WI38 (cell line): ENCODE measurements around the gene CIC.

ENCODE experiments used
- H3K4me3 ChIP-seq: 2 replicates; pipeline ENCODE4 v1.5.1; 2011; ENCODE audit warnings: low read depth, mild to moderate bottlenecking, control low read depth, low read length
- CTCF ChIP-seq: IDR thresholded peaks from 2 replicates; pipeline ENCODE4 v1.5.1; 2012; ENCODE audit warnings: low read depth, mild to moderate bottlenecking, control low read depth, low read length

Gene CIC

DNA sequence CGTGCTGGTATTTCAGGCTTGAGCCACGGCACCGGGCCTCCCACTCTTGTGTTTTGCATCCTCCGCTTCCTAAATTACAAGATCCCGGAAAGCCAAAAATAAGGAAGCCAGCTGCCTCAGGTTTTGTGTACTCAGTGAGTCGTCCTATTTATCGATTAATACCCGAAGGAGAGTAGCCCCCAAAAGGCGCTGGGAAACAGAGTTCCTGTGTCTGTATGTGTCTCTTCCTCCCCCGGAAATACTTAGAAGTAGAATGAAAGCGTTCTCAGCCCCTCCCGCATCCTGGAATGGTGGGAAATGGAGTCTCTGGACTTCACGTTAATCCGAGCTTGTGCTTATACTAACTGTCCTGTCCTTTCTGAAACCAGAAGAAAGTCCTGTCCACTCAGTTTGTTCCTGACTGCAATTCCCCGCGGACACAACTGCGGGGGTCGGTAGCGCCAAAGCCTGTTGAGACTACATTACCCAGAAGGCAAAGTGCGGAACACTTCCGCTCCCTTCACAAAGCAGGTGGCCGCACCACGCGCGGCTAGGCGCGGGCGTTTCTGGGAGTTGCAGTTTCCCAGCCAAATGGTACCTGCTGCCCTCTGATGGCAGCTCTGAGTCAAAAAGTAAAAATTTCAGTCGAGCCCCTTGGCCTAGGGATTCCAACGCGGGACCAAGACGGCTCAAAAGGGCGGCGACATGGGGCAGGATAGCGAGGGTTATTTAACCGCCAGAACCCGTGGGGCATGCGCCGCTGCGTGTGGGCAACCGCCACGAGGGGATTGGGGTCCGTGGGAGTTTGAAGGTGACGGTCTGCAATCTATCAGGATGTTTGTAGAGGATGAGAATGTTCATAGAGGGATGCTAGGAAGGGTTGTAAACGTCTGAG lies 24.5 kb upstream of the CIC start:
- TF ChIP-seq CTCF = 0 out of 2 replicates have a peak, but pooled peaks have one; percentile 29
- peak overlapping the region; percentile 88 for H3K4me3 ChIP-seq

- no peak for TF ChIP-seq CTCF
- no peak overlapping the region for H3K4me3 ChIP-seq
Observed at GRCh38 chr19:42245231-42245630, 23.8 kb upstream of the CIC start.

- peak; percentile 61 for TF ChIP-seq CTCF
- no peak overlapping the region for H3K4me3 ChIP-seq
Observed at GRCh38 chr19:42246143-42246921, 22.7 kb upstream of the CIC start.

- no peak overlapping the region for H3K4me3 ChIP-seq
- no peak for TF ChIP-seq CTCF
Observed at GRCh38 chr19:42246922-42247639, 22.0 kb upstream of the CIC start.

- no peak for TF ChIP-seq CTCF
- H3K4me3 ChIP-seq = no peak overlapping the region
Observed at GRCh38 chr19:42247640-42248199, 21.3 kb upstream of the CIC start.

DNA sequence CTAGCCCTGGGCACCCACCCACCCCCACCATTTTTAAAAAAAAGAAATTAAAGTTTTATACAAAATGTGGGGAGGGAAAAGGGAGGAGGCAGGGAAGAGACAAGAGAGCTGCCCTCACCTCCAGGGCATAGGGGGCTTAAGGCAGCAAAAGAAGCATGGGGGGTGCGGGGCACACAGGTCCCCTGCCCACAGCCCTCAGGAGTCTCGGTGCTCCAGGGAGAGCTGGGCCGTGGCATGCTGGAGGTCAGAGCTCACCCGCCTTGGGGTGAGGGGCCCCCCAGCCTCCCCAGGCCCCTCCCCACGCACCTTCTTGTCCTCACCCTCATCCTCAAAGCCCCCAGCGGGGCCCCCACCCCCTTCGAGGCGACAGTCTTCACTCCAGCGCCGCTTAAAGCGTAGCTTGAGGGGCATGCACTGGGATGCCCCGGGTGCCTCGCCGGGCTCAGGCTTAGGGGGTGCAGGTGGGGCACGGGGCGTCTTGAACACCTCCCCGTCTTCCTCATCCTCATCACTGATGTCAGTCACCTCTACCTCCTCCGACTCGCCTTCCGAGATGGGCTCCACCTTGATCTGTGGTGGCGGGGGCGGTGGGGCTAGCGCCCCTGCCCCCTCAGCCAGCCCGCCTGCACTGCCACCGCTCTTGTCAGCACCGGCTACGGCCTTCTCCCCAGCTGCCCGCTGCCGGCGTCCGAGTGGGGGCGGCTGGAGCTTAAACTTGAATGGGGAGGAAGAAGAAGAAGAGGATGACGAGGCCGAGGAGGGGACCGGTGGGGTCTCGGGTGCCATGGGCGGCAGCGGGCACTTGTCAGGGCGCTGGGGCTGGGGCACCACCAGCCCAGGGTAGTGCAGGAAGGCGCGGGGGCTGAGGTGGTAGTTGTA lies 20.5 kb upstream of the CIC start:
- H3K4me3 ChIP-seq = no peak overlapping the region
- TF ChIP-seq CTCF = no peak
